GM18873 (cell line): ENCODE results near the gene RPA3.

Source experiments
- ATAC-seq: cut with Tn5 transposase; IDR thresholded peaks from one replicate; pipeline ENCODE4 v1.9.1; 2021; ENCODE audit warnings: mild to moderate bottlenecking, moderate library complexity, moderate number of reproducible peaks; ENCODE audit not compliant: unreplicated experiment, low FRiP score

RPA3 gene

GRCh38 chr7:7614018-7614741, 104.2 kb downstream of the RPA3 start:
- ATAC-seq: no peak

- ATAC-seq: no peak
Observed at GRCh38 chr7:7613210-7613609, 105.2 kb downstream of the RPA3 start.

GRCh38 chr7:7612519-7612918, 105.9 kb downstream of the RPA3 start:
- ATAC-seq: no peak

- ATAC-seq: no peak
Observed at GRCh38 chr7:7609330-7609729, 109.1 kb downstream of the RPA3 start.

- no peak for ATAC-seq
Observed at GRCh38 chr7:7607010-7607409, 111.4 kb downstream of the RPA3 start.

GRCh38 chr7:7596176-7596575, 122.2 kb downstream of the RPA3 start:
- no peak for ATAC-seq

- no peak for ATAC-seq
Observed at GRCh38 chr7:7595451-7595850, 123.0 kb downstream of the RPA3 start.
